ENCODE results near the gene SLAMF6.
"Not testable (repeated sequence)": the region's sequence is repeated elsewhere in the genome, so short reads cannot be mapped to it uniquely, and the experiment has no call there.

SLAMF6 gene

DNA sequence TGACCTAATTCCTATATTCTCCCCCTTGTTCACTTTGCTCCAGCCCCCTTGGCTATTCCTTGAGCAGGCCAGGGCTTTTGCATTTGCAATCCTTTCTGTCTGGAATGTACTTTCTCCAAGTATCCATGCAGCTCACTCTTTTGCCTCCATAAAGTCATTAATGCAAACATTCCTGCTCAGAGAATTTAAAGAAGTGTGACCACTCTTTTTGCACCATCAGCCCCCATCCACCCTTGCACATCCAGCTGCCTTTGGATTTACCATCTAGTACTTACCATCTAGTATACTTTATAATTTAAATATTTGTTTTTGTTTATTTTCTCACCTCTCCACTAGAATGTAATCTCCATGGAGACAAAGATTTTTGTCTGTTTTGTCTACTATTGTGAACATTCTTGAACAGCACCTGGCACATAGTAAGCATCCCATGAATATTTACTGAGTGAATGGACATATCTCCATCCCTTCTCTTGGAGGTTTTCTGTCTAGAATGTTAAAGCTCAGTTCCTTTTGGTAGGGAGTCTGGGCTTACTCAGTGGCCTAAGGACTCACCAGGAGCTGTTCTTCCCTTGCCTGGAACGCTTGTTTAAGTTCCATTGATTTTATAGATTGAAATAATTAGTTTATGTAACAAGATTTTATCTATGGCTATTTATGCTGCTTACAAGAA lies 22.6 kb downstream of the SLAMF6 start:
- DNase-seq: no peak

DNA sequence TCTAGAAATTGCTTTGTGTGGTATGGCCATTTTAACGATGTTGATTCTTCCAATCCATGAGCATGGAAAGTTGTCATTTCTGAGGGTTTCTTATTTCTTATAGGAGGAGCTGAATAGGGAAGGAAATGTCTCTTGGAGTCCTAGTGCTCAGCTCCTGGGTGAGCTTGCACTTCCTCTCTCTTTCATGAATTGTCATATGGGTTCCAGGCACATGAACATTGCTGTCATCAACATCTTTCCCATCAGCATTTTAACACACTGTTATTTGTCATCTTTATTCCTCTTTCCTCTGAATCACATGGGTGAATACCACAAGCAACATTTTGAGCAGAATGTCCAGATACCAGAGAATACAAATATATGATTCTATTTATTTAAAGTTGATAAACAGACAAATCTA lies 23.4 kb downstream of the SLAMF6 start:
- DNase-seq: no peak

DNA sequence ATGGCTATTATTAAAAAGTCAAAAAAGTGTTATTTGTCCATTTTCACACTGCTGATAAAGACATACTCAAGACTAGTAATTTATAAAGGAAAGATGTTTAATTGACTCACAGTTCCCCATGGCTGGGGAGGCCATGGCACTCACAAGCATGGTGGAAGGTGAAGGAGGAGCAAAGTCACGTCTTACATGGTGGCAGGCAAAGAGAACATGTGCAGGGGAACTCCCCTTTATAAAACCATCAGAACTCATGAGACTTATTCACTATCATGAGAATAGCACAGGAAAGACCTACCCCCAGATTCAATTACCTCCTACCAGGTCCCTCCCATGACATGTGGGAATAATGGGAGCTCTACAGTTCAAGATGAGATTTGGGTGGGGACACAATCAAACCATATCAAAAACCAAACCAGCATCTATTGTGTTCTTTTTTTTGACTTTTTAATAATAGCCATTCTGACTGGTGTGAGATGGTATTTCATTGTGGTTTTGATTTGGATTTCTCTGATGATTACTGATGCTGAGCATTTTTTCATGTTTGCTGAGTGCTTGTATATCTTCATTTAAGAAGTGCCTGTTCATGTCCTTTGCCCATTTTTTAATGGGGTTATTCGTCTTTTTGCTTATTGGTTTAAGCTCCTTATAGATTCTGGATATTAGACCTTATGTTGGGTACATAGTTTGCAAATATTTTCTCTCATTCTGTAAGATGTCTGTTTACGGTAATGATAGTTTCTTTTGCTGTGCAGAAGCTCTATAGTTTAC lies 24.6 kb downstream of the SLAMF6 start:
- DNase-seq: not testable (repeated sequence)

DNA sequence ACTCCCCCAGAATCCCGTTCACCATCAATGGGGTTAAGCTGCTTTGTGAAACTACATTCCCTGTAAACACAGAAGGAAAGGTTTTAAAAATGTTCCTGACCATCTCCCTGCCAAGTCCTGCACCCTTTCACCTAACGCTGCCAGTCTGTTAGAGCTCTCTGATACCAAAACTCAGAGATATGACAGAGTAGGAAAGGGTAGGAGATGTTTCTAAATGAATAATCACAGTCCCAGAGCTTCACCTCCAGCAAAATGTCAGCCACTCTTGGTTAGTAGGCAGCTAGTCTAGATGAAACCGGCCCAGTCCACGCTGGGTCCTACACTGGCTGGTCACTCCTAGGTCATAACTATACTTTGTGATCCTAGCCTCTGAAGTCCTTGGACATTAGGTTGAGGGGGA lies 26.7 kb downstream of the SLAMF6 start:
- no peak for DNase-seq

DNA sequence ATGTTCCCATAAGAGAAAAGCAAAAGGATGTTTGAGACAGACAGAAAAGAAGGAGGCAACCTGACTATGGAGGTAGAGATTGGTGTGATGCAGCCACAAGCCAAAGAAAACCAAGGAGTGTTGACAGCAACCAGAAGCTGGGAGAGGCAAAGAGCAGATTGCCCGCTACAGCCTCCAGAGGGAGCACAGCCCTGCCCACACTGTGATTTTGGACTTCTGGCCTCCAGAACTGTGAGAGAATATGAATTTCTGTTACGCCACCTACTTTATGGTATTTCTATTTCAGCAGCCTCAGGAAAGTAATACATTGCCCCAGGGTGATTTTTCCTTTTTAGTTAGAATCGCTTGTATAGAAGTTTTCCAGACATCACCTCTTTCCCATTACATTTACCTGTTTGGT lies 28.4 kb downstream of the SLAMF6 start:
- no peak for DNase-seq

DNA sequence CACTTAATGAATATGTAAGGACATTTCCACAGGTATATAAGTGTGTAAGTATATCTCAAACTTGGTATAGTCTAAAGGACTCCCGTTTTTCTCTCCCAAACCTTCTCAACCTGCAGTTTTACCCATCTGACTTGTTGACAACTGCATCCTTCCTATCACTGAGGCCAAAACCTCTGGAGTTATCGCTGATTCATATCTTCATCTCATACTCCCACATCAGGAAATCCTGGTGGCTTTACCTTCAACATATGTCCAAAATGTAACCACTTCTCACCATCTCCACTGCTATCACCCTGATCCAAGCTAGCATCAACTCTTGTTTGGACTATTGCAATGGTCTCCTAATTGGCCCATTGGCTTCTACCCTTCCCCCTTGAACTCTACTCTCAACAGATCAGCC lies 30.4 kb downstream of the SLAMF6 start:
- no peak for DNase-seq

DNA sequence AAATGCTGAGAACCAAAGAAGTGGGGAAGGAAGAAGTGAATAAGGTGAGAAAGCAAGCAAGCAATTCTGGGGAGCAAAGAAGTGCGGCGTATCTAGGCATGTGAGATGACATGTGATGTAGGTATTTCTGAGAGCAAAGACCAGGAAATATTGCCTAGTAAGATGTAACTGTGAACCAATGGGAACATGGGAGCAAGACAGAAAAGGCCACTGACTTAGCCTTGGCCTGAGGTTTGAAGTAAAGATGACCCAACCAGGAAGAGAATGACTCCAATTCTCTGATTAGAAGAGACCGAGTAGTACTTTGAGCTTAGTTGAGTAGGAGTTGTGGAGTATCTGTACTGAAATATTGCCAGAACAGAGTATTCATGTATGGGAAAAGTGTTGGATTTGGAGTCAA lies 31.1 kb downstream of the SLAMF6 start:
- no peak for DNase-seq

DNA sequence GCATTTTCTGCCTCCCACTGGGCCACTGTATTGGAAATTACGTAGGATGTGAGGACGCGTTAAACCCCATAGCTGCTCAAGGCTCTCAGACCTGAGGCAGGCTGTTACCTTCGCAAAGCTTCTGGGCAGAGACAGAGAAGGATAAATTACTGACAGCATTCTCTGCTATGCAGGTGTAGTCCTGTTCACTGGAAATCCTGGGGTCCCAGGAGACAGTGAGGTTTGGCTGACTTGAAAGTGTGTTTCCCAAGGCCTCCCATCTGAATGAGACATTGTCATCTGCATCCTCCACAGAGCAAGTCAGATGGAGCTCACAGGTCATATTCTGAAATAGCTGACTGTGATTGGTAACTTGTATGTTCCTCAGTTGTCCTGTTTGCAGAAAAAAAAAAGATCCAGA lies 32.0 kb downstream of the SLAMF6 start:
- no peak for DNase-seq

DNA sequence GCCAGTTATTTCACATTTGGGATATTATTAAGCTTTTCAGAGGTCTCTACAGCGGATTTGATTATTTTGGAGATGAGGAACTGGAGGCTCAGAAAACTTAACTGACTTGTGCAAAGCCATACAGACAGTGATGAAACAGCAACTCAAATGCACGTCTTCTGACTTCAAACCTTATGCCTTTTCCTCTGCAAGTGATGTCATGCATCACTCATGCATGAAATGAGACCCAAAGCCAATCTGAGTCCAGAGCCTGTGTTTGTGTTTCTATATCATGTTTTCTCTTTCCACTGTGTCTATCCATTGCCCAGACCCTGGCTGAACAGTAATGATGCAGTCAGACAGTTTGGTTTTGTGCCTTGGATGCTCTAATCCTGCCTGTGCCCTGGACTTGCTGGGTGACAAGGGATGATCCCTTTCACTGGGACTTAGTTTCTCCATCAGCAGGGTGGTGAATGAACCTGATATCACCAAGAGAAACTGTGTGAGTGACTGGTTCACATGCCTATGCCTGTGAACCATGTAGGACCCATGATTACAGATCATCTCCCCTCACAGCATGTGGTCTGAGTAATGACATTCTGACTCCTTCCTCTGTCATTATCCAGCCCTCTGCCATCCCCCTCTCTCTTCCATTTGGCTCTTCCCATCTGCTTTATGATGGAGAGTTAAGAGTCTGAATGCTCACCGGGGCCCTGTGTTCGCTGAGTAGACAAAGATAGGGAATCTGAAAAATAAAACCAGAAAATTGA lies 33.4 kb downstream of the SLAMF6 start:
- DNase-seq: no peak

DNA sequence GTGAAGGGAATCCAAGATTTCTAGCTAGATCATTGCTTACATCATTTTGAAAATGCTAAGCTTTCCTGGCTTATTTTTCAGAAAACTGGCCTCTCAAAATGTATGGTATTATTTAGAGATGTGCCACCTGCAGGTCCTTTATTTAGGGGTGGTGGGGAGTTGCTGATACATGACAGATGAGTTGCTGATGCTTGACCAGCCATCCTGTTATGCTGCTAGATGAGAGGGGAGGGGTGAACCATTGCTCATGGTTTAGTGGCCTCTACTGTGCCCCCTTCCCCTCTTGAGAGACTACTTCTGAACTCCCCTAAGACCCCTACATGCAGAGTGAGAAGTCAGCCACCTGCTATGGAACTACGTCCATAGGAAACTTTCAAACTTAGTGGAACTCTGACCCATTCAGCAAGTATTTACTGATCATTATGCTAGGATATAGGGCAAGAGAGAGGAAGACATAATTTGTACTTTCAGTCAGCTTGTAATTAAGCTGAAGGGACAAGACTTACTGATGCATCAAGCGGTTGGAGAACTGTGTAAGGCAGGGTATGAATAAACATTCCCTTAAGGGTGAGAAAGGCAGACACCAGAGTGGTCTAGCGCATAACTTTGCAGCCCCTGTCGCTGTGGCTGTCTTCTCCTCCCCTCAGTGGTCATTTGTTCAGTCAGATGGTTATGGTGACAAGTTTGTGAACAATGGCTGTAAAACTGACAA lies 34.6 kb downstream of the SLAMF6 start:
- no peak for DNase-seq

DNA sequence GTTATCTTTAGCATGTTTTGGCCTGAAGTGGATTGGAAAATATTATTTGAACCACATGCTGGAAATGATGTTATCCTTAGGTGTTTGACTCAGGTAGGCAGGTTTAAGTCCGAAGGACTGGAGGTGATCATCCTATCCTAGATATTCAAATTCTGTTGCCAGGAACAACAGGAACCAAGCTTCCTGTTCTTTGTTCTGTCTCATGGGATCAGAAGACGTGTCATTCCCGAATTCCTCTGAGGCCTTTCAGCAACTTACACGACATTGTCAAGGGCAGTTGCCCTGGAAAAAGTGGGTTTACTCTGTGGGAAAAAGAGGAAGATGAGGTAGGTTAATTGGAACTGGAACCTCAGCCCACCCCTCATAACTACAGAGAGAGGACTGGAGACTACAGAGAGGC lies 36.6 kb downstream of the SLAMF6 start:
- no peak for DNase-seq

DNA sequence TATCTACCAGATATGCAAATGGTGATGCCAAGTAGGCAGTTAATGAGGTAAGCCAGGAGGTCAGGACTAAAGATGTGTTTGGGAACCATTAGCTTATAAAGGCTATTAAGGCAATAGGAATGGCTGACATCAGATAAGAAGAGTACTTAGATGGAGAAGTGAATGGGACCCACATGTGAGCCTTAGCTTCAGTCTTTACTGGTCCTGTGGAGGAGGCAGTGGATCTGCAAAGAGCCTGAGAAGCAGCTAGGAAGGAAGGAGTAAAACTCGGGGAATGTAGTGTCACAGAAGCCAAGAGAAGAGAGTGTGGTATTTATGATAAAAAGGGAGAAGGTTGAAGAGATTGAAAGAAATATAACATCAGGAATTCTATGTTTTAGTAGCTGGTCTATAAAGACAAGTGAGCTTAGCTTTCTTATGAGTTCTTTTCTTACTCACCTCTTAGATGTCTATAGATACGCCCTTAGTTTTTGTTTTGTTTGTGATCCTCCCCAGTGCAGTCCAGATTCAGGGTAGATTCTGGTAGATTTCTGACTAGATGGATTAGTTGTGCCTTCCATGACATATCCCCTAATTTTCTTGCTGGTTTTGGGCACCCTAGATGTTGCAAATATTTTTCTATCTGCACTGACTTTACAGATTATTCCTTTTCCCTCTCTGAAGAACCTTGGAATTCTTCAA lies 39.4 kb downstream of the SLAMF6 start:
- no peak for DNase-seq

DNA sequence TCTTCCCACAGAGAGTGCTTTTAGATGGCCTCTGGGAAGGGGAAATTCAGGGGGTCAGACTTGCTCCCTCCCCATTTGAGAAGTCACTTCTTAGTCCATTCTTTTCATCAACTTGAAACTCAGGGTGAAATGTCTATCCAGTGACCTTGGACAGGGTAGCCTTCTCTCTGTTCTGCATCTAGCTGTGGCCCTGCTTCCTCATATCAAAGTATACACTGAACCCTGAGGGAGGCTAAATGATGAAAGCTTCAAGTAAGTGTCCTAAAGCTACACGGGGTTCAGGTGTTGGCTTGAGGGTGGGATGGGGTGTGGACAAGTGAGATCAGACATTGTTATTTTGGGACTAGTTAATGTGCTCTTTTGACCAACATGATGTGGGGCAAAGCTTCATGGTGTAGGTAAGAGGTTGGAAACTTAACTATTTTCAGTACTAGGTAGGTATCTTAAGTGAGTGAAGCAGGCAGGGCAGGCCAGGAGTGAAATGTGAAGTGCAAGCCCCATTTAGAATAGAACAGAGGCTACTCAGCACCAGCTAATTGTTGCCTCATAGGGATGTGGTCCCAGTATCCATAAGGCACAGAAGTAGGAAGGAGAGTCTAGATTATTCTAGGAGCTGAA lies 41.0 kb downstream of the SLAMF6 start:
- no peak for DNase-seq

DNA sequence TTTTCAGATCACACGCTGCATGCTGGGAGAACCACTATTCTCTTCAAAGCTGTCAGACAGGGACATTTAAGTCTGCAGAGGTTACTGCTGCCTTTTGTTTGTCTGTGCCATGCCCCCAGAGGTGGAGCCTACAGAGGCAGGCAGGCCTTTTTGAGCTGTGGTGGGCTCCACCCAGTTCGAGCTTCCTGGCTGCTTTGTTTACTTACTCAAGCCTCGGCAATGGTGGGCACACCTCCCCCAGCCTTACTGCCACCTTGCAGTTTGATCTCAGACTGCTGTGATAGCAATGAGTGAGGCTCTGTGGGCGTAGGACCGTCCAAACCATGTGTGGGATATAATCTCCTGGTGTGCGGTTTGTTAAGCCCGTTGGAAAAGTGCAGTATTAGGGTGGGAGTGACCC lies 42.3 kb downstream of the SLAMF6 start:
- not testable (repeated sequence) for DNase-seq

DNA sequence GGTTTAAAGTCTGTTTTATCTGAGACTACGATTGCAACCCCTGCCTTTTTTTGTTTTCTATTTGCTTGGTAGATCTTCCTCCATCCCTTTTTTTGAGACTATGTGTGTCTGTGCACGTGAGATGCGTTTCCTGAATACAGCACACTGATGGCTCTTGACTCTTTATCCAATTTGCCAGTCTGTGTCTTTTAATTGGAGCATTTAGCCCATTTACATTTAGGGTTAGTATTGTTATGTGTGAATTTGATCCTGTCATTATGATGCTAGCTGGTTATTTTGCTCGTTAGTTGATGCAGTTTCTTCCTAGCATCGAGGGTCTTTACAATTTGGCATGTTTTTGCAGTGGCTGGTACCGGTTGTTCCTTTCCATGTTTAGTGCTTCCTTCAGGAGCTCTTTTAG lies 44.0 kb downstream of the SLAMF6 start:
- not testable (repeated sequence) for DNase-seq

DNA sequence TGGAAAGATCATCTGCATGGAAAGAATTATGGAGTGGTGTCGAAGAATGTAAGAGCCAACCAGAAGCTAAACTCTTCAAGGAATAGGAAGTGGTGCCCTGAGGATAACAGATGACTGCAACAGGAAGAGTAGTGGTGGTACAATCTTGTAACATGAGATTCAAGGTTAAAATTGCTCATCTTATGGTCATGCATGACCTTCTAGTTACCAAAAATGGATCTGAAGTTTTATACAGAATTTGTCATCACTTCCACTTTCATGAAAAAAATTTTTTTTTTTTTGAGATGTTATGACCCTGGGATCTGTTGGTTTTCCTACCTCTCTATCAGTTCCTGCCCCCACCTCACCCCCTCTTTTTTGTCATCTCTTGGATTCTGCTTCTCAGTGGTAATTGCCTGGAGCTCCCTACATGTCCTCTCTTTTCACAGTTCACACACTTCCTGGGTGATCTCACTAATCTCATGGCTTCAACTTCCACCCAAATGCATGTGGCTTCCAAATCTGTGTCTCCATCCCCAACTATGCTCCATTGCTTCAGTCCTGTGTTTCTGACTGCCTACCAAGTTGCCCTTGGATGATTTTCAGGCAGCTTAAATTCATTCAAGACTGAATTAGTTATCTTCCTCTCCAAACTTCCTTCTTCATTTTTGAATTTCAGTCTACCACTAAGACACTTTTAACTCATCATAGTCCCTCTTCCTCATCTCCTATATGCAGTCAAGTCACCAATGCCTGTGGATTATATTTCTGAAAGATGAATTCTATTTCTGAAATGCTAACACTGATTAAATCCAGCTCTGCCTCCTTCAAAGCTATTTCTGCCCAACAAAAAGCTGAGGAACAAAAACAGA lies 48.4 kb downstream of the SLAMF6 start:
- DNase-seq: no peak

DNA sequence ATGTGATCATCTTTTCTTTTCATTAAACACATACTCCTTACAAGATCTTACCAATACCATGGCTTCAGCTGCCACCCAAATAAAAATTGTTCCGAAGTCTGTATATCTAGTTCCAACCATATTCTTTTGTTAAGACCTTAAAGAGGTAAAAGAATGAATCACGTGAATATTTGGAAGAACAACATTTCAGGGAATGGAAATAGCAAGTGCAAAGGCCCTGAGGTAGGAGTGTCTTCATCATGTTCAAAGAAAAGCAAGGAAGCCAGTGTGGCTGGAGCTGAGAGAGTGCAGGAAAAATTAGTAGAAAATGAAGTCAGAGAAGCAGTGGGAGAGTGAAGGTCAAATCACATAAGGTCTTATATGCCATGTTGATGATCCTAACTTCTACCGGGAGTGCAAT lies 50.9 kb downstream of the SLAMF6 start:
- DNase-seq: no peak

DNA sequence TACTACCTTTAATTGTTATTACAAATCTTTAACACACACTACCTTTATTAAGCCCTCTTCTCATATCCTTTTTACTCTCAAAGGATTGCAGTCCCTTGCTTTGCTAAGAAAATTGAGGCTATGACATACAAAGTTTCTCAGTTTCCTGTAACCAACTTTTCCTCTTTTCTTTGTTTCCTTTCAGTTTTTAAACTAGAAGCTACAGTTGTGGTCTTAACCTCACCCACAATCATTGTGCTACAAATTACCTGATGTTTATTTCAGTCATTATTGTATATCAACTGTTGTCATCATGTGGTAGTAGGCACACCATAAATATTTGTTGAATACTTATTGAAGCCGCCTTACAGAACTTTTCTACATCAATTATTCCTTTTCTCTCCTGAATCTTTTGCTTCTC lies 51.8 kb downstream of the SLAMF6 start:
- no peak for DNase-seq

DNA sequence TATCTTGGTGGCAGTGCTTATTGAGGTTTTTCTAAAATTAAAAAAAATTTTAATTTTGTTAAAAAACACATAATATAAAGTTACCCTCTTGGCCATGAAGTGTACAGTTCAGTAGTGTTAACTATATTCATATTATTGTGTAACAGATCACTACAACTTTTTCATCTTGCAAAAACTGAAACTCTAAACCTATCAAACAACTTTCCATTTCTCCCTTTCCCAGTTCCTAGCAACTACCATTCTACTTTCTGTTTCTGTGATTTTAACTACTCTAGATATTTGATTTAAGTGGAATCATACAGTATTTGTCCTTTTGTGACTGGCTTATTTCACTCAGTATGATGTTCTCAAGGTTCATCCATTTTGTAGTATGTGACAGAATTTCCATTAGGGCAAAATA lies 55.5 kb downstream of the SLAMF6 start:
- DNase-seq: no peak

DNA sequence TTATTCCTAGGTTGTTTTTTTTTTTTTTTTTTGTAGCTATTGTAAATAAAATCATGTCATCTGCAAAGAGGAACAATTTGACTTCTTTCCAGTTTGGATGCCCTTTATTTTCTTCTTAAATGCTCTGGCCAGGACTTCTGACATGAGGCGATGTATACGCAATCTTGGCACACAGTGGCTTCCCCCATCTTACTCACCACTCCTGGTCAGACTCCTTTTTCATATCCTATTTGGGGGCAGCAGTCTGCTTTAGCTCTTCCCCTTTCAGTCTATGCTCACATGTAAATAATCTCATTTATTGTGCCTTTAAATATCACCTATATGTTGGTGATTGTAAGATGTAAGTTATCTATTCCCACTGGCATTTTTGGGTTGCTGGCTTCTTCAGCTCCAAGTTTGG lies 56.1 kb downstream of the SLAMF6 start:
- DNase-seq: no peak

DNA sequence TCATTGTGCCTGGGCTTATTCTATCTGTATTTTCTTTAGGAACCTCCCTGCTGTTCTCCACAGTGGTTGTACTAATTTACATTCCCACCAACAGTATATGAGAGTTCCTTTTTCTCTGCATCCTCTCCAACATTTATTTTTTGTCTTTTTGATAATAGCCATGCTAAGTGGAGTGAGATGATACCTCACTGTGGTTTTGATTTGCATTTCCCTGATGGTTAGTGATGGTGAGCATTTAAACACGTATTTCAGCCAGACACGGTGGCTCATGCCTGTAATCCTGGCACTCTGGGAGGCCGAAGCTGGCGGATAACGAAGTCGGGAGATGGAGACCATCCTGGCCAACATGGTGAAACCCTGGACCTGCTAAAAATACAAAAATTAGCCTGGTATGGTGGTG lies 57.9 kb downstream of the SLAMF6 start:
- DNase-seq: no peak

Measured in femur (tissue), 1 donor.